Lung (tissue), 12 donors: ENCODE results near the gene CD300LF. TPM values are rescaled to one million over a fixed set of nuclear protein-coding genes. Genes with fewer than 3 reads are reported as not detected.

ENCODE experiments used
- ATAC-seq: fragments of 200-7000 bp; cut with Tn5 transposase; one replicate; pipeline ENCODE4 v1.9.1; 2020; ENCODE audit warnings: moderate number of reproducible peaks; ENCODE audit not compliant: insufficient read depth, low FRiP score
- DNase-seq, 3 donors: peaks; one replicate each; pipeline ENCODE4 v3.0.0-alpha.2; 2013 to 2017
- H3K27ac ChIP-seq, 2 donors: one replicate each; pipeline ENCODE4 v1.5.1; 2013; ENCODE audit warnings: mild to moderate bottlenecking in 2 of 2, moderate library complexity in 2 of 2, control low read depth in 1 of 2, inconsistent platforms in 1 of 2, low read depth in 1 of 2, low read length in 1 of 2
- H3K27me3 ChIP-seq, 3 donors: one replicate each; pipeline ENCODE4 v1.5.1; 2013; ENCODE audit warnings: low read length in 2 of 3; ENCODE audit not compliant: control insufficient read depth in 3 of 3, insufficient read depth in 3 of 3
- H3K36me3 ChIP-seq, 4 donors: one replicate each; pipeline ENCODE4 v1.5.1; 2013; ENCODE audit warnings: low read length in 4 of 4, mild to moderate bottlenecking in 1 of 4, moderate library complexity in 1 of 4; ENCODE audit not compliant: control insufficient read depth in 4 of 4, insufficient read depth in 4 of 4
- H3K4me1 ChIP-seq, 5 donors: one replicate each; pipeline ENCODE4 v1.5.1; 2013; ENCODE audit warnings: low read length in 5 of 5, mild to moderate bottlenecking in 2 of 5, moderate library complexity in 1 of 5; ENCODE audit not compliant: control insufficient read depth in 5 of 5, insufficient read depth in 5 of 5
- H3K4me3 ChIP-seq: one replicate; pipeline ENCODE4 v1.5.1; 2013; ENCODE audit warnings: mild to moderate bottlenecking, control low read depth, moderate library complexity
- H3K9ac ChIP-seq, 2 donors: one replicate each; pipeline ENCODE4 v1.5.1; 2013; ENCODE audit warnings: low read length in 2 of 2, control low read depth in 1 of 2; ENCODE audit not compliant: insufficient read depth in 1 of 2
- H3K9me3 ChIP-seq, 4 donors: one replicate each; pipeline ENCODE4 v1.5.1; 2013; ENCODE audit warnings: low read length in 3 of 4, mild to moderate bottlenecking in 1 of 4, moderate library complexity in 1 of 4; ENCODE audit not compliant: control insufficient read depth in 4 of 4, insufficient read depth in 3 of 4
- CTCF ChIP-seq: IDR thresholded peaks from 2 replicates; pipeline ENCODE4 v1.5.1; 2012; ENCODE audit warnings: mild to moderate bottlenecking; ENCODE audit errors: control extremely low read depth, extremely low read depth
- WGBS, 2 donors: extraction: QIAGEN DNeasy Blood & Tissue Kit; methylation state at CpG; one replicate each; pipeline ENCODE4 v1.1.7; 2013; 5-methylcytosine and 5-hydroxymethylcytosine counted together
- polyA plus RNA-seq, 2 donors: library from polyadenylated mRNA; stranded (reverse); fragments of 200-250 nt; gene quantifications; one replicate each; pipeline ENCODE4 v1.2.1, GENCODE V29; 2013
- total RNA-seq, 2 donors: library from RNA; depleted of rRNA in 1 of 2; stranded (reverse); fragments of >200 nt in 1 of 2; gene quantifications; one replicate each; pipeline ENCODE4 v1.2.1, GENCODE V29; 2014 to 2021
- donor health status: control.
- donor health status: control.
- donor health status: Bipolar disorder and iron deficiency.
- donor health status: healthy.
- donor health status: DM: yes; HTN: yes; CAD: no.

The CD300LF gene
- total and polyA plus RNA-seq, 4 donors, result 8.6 to 35.1 (median 26.2) TPM

DNA sequence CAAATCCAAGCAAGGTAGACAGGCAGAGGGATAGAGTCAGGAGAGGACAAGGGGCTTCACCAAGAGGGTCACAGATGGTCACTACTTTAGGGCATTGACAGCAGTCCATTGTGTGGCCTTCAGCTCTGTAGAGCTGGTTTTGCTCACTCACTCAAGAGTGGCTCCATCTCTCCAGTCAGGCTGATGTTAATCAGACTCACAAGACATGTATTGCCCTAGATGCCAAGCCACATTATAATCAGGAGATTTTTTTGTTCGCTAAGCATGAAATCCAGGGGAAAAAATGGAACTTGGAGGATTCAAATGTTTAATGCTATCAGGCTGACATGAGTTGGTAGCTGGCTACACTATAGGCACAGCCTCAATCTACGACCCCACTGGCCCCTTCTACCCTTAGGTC lies 32.5 kb downstream of the CD300LF start:
- Histone ChIP-seq H3K9me3 (peaks cover 0 to 2% (median 0%) of the 10 kb centered on the region in 4 donors), H3K27ac (no peak overlapping the region), H3K4me3 (no peak overlapping the region), H3K4me1 (peaks cover 0 to 16% (median 6%) of the 10 kb centered on the region in 5 donors), H3K9ac (no peak overlapping the region), H3K36me3 (no peaks in the 10 kb centered on the region), H3K27me3 (peaks cover 0 to 7% (median 0%) of the 10 kb centered on the region in 3 donors)
- whole genome bisulfite sequencing, 2 donors, result 89% methylated on average over 2 of the region's 2 CpGs
- DNase-seq (no peak), ATAC-seq (no peak)
- TF ChIP-seq CTCF, result no peak

DNA sequence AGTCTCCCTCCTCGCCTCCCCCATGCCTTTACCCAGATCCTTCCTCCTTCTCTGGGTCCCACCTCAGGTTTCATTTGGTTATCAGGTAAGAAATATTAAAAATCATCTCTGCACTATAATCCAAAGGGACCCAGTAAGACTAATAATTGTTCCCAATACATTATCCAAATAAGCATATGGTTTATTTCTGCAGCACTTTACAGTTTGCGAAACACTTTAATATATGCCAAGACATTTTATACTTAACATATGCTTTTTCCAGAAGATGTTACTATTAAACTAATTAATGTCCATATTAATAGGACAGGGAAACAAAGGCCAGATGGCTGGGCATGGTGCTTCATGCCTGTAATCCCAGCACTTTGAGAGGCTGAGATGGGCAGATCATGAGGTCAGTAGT lies 33.3 kb downstream of the CD300LF start:
- DNase-seq (peak in 2 of 3 donors; percentile 67 to 80), ATAC-seq (no peak)
- Histone ChIP-seq H3K4me1 (peaks cover 0 to 16% (median 6%) of the 10 kb centered on the region in 5 donors), H3K27ac (no peak overlapping the region), H3K4me3 (no peak overlapping the region), H3K36me3 (no peaks in the 10 kb centered on the region), H3K27me3 (peaks cover 0 to 7% (median 0%) of the 10 kb centered on the region in 3 donors), H3K9ac (no peak overlapping the region), H3K9me3 (peaks cover 0 to 2% (median 0%) of the 10 kb centered on the region in 4 donors)
- TF ChIP-seq CTCF, result no peak
- WGBS, 2 donors, result 87 to 88% methylated on average over 2 of the region's 2 CpGs

DNA sequence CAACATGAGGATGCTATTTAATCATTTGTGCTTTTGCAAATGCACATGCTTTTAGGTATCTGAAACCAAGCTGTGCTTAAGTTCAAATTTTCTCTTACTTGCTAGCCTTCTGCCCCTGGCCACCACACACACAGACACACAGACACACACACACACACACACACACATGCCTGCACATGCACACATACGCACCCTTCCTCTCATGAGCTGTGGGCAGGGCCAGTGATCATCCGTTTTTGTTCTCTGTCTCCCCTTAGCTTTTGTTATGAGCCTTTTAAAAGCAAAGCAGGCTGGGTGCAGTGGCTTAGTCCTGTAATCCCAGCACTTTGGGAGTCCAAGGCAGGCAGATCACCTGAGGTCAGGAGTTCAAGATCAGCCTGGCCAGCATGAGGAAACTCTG lies 34.2 kb downstream of the CD300LF start:
- DNase-seq (no peak), ATAC-seq (no peak)
- peaks cover 0 to 7% (median 0%) of the 10 kb centered on the region in 3 donors for H3K27me3 ChIP-seq
- H3K4me3 ChIP-seq, result no peak overlapping the region
- H3K27ac ChIP-seq, result no peak overlapping the region
- H3K36me3 ChIP-seq, result no peaks in the 10 kb centered on the region
- peaks cover 0 to under 1% (median 0%) of the 10 kb centered on the region in 4 donors for H3K9me3 ChIP-seq
- H3K9ac ChIP-seq, result no peak overlapping the region
- peaks cover 0 to 16% (median 6%) of the 10 kb centered on the region in 5 donors for H3K4me1 ChIP-seq
- TF ChIP-seq CTCF, result no peak
- 25 to 40% methylated on average over 2 of the region's 2 CpGs for WGBS, 2 donors
